IMR-90 (cell line): ENCODE results near the gene XPR1. TPM values are rescaled to one million over a fixed set of nuclear protein-coding genes. Genes with fewer than 3 reads are reported as not detected.

Experiments
- ATAC-seq: fragments of 200-7000 bp; cut with Tn5 transposase; 2 replicates; pipeline ENCODE4 v1.9.1; 2020; ENCODE audit warnings: low read depth, mild to moderate bottlenecking, moderate library complexity
- BruUV-seq: library from RNA; stranded (reverse); fragments of 400-500 nt; replicated peaks from 2 replicates; lab custom pipeline; 2021; lab: Mats Ljungman, UMichigan
- CTCF ChIA-PET: fragments of 300-600 bp; formaldehyde crosslinking; extraction: SDS; loops from one replicate; lab custom pipeline; 2021; ENCODE audit warnings: antibody characterized with exemption; lab: Yijun Ruan, JAX
- POLR2A ChIA-PET: fragments of 300-600 bp; sonication (Branson Sonifier 250); formaldehyde crosslinking; loops from one replicate; lab custom pipeline; 2022; ENCODE audit warnings: antibody characterized with exemption; ENCODE audit not compliant: unreplicated experiment; lab: Charles Lee
- DNase-seq: peaks from one replicate; pipeline ENCODE4 v3.0.0; 2013
- H2AFZ ChIP-seq: replicated peaks from 2 replicates; pipeline ENCODE3; 2013; ENCODE audit warnings: low read length, mild to moderate bottlenecking; ENCODE audit not compliant: poor library complexity
- H2AK5ac ChIP-seq: 2 replicates; pipeline ENCODE4 v1.6.1; 2013; ENCODE audit warnings: low read depth, low read length, inconsistent platforms
- H2AK9ac ChIP-seq: replicated peaks from 2 replicates; pipeline ENCODE3; 2013; ENCODE audit warnings: mild to moderate bottlenecking, low read depth, low read length, moderate library complexity; ENCODE audit not compliant: poor library complexity
- H2BK120ac ChIP-seq: 2 replicates; pipeline ENCODE4 v1.6.1; 2013; ENCODE audit warnings: low read depth, low read length, inconsistent platforms
- H2BK15ac ChIP-seq: 3 replicates; pipeline ENCODE4 v1.6.1; 2013; ENCODE audit warnings: low read depth, low read length, inconsistent platforms
- H2BK20ac ChIP-seq: 2 replicates; pipeline ENCODE4 v1.6.1; 2013; ENCODE audit warnings: low read depth, mild to moderate bottlenecking, inconsistent platforms, low read length, moderate library complexity
- H2BK5ac ChIP-seq: 2 replicates; pipeline ENCODE4 v1.6.1; 2013; ENCODE audit warnings: mild to moderate bottlenecking, low read depth, low read length, inconsistent platforms; ENCODE audit not compliant: poor library complexity, severe bottlenecking
- H3K14ac ChIP-seq: replicated peaks from 2 replicates; pipeline ENCODE4 v1.6.1; 2013; ENCODE audit warnings: low read depth, low read length, inconsistent platforms
- H3K18ac ChIP-seq: 2 replicates; pipeline ENCODE4 v1.6.1; 2013; ENCODE audit warnings: low read depth, low read length, control low read depth
- H3K23ac ChIP-seq: 2 replicates; pipeline ENCODE4 v1.6.1; 2013; ENCODE audit warnings: low read depth, low read length, inconsistent platforms
- H3K27ac ChIP-seq: 2 replicates; pipeline ENCODE4 v1.5.1; 2013; ENCODE audit warnings: mild to moderate bottlenecking, control low read depth, low read length; ENCODE audit not compliant: insufficient read depth
- H3K27me3 ChIP-seq: 2 replicates; pipeline ENCODE4 v1.6.1; 2013; ENCODE audit warnings: low read length; ENCODE audit not compliant: control insufficient read depth, insufficient read depth
- H3K36me3 ChIP-seq: 2 replicates; pipeline ENCODE4 v1.6.1; 2013; ENCODE audit warnings: low read length, mixed read lengths; ENCODE audit not compliant: control insufficient read depth, insufficient read depth
- H3K4ac ChIP-seq: 2 replicates; pipeline ENCODE4 v1.6.1; 2013; ENCODE audit warnings: low read depth, low read length, inconsistent platforms
- H3K4me1 ChIP-seq: 2 replicates; pipeline ENCODE4 v1.6.1; 2013; ENCODE audit warnings: low read length, mixed read lengths; ENCODE audit not compliant: control insufficient read depth, insufficient read depth
- H3K4me2 ChIP-seq: 2 replicates; pipeline ENCODE4 v1.6.1; 2013; ENCODE audit warnings: low read depth, mild to moderate bottlenecking, control low read depth, low read length, moderate library complexity
- H3K4me3 ChIP-seq: 2 replicates; pipeline ENCODE4 v1.5.1; 2013; ENCODE audit warnings: low read depth, mild to moderate bottlenecking, control low read depth, low read length, moderate library complexity; ENCODE audit not compliant: insufficient read depth
- H3K56ac ChIP-seq: 2 replicates; pipeline ENCODE4 v1.6.1; 2013; ENCODE audit warnings: low read length, inconsistent platforms; ENCODE audit not compliant: insufficient read depth; ENCODE audit errors: extremely low read depth
- H3K79me1 ChIP-seq, 2 experiments: 2 replicates each; pipeline ENCODE4 v1.6.1; 2013; ENCODE audit warnings: low read length in 2 of 2, inconsistent platforms in 1 of 2, low read depth in 1 of 2
- H3K9ac ChIP-seq: 2 replicates; pipeline ENCODE4 v1.6.1; 2013; ENCODE audit warnings: low read depth, low read length, control low read depth
- H3K9me1 ChIP-seq: 2 replicates; pipeline ENCODE4 v1.6.1; 2013; ENCODE audit warnings: low read length, inconsistent platforms; ENCODE audit not compliant: insufficient read depth
- H3K9me3 ChIP-seq: 2 replicates; pipeline ENCODE4 v1.6.1; 2013; ENCODE audit warnings: low read length; ENCODE audit not compliant: control insufficient read depth, insufficient read depth
- H4K20me1 ChIP-seq: 2 replicates; pipeline ENCODE4 v1.6.1; 2013; ENCODE audit warnings: low read length, inconsistent platforms; ENCODE audit not compliant: insufficient read depth
- H4K5ac ChIP-seq: 2 replicates; pipeline ENCODE4 v1.6.1; 2013; ENCODE audit warnings: mild to moderate bottlenecking, low read depth, low read length, control low read depth
- H4K8ac ChIP-seq, 2 experiments: 2 replicates each; pipeline ENCODE4 v1.6.1; 2013; ENCODE audit warnings: low read depth in 2 of 2, low read length in 2 of 2, control low read depth in 1 of 2, inconsistent platforms in 1 of 2
- H4K91ac ChIP-seq: 2 replicates; pipeline ENCODE4 v1.6.1; 2013; ENCODE audit warnings: low read depth, low read length, inconsistent platforms; ENCODE audit not compliant: insufficient read depth
- BHLHE40 ChIP-seq: fragments of 150-350 bp; IDR thresholded peaks from 2 replicates; pipeline ENCODE4 v1.6.1; 2016; ENCODE audit warnings: mild to moderate bottlenecking, low read depth, low read length
- CHD1 ChIP-seq: IDR thresholded peaks from 2 replicates; pipeline ENCODE4 v1.6.1; 2012; ENCODE audit warnings: low read depth, low read length, improper control_type of control experiment
- FOS ChIP-seq: fragments of 150-350 bp; IDR thresholded peaks from 2 replicates; pipeline ENCODE4 v1.6.1; 2016; ENCODE audit warnings: low read depth, low read length
- MAZ ChIP-seq: IDR thresholded peaks from 2 replicates; pipeline ENCODE4 v1.6.1; 2012; ENCODE audit warnings: low read depth, mild to moderate bottlenecking, low read length, improper control_type of control experiment, moderate library complexity, borderline replicate concordance
- NFE2L2 ChIP-seq: fragments of 150-350 bp; IDR thresholded peaks from 2 replicates; pipeline ENCODE4 v1.6.1; 2016; ENCODE audit warnings: low read depth, mild to moderate bottlenecking, low read length
- RAD21 ChIP-seq: IDR thresholded peaks from 2 replicates; pipeline ENCODE4 v1.6.1; 2012; ENCODE audit warnings: low read length, improper control_type of control experiment
- RCOR1 ChIP-seq: IDR thresholded peaks from 2 replicates; pipeline ENCODE4 v1.6.1; 2012; ENCODE audit warnings: mild to moderate bottlenecking, low read length, improper control_type of control experiment; ENCODE audit not compliant: insufficient replicate concordance
- RFX5 ChIP-seq: IDR thresholded peaks from 2 replicates; pipeline ENCODE4 v1.8.0; 2012; ENCODE audit warnings: low read depth, mild to moderate bottlenecking, low read length, moderate library complexity
- WGBS, 2 experiments: methylation state at CpG; one replicate each; pipeline versions ENCODE4 v1.1.5 to v1.1.7; 2013; ENCODE audit warnings: missing lambda C conversion rate in 2 of 2; ENCODE audit not compliant: insufficient read length in 1 of 2; ENCODE audit errors: extremely low coverage in 2 of 2; 5-methylcytosine and 5-hydroxymethylcytosine counted together
- dilution Hi-C: fragments of 300-500 bp; cut with HindIII; formaldehyde crosslinking; loops from one replicate; pipeline ENCODE4 v1.14.3; 2018; ENCODE audit warnings: low sequenced_read_pairs; ENCODE audit not compliant: unreplicated experiment
- in situ Hi-C: fragments of 300-500 bp; cut with MboI; formaldehyde crosslinking; loops from 3 replicates; pipeline ENCODE4 v1.14.3; 2019; ENCODE audit warnings: low sequenced_read_pairs, inconsistent platforms, mixed read lengths
- intact Hi-C: fragments of 100-400 bp; cut with micrococcal nuclease; formaldehyde crosslinking; loops from 2 replicates; pipeline ENCODE4 v1.10.0; 2022
- polyA plus RNA-seq, 3 experiments: library from polyadenylated mRNA; depleted of rRNA; stranded (reverse); fragments of >200 nt; gene quantifications; 2 replicates each; pipeline ENCODE4 v1.2.3, GENCODE V29; 2012; ENCODE audit warnings: low replicate concordance in 1 of 3
- total RNA-seq: library from RNA; depleted of rRNA; stranded (reverse); fragments of >200 nt; gene quantifications from 2 replicates; pipeline ENCODE4 v1.2.3, GENCODE V29; 2012

The XPR1 gene
- total and polyA plus RNA-seq, 2 of the 4 experiments (the other 2 are of a cell fraction): 11.8 to 25.1 TPM

DNA sequence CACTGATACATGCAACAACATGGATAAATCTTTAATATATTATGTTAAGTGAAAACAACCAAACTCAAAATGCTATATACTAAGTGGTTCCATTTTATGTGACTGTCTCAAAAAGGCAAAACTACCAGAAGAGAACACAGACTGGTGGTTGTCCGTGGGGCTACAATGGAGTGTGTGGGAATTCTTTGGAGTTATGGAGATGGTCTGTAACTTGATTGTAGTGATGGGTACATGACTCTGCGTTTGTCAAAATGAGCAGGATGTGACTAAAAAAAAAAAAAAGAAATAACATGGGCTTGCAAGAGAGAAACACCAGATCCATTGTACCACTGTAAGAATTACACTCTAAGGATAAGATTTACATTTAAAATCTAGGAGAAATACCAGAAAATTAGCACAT lies 228.7 kb downstream of the XPR1 start:
- H3K79me1 ChIP-seq: no peaks in the 10 kb centered on the region
- H3K14ac ChIP-seq: no peak overlapping the region
- H3K18ac ChIP-seq: no peak overlapping the region
- no peak overlapping the region for H3K4ac ChIP-seq
- H3K27ac ChIP-seq: no peak overlapping the region
- H3K4me3 ChIP-seq: no peak overlapping the region
- H4K5ac ChIP-seq: no peak overlapping the region
- H3K9ac ChIP-seq: no peak overlapping the region
- dilution Hi-C loops (no loop called here), in situ Hi-C loops (loop anchor here (5.0 kb wide), 1 partner anchor 323 kb away; no protein-coding TSS in a partner anchor), intact Hi-C loops (loop anchor here (1.0 to 5.0 kb wide), 3 partner anchors 224 to 343 kb away; no protein-coding TSS in a partner anchor)
- no peaks in the 10 kb centered on the region for H3K36me3 ChIP-seq
- no peak overlapping the region for H2BK5ac ChIP-seq
- H3K23ac ChIP-seq: peak overlapping the region; percentile 4; the same call in 1 of the 2 replicates
- H2BK120ac ChIP-seq: peak overlapping the region; percentile 19; the same call in 1 of the 2 replicates
- TF ChIP-seq RAD21: no peak
- TF ChIP-seq RCOR1: no peak
- no peak for TF ChIP-seq FOS
- no peak for TF ChIP-seq NFE2L2
- no peak for TF ChIP-seq CHD1
- no peak for TF ChIP-seq RFX5
- no peak for TF ChIP-seq MAZ
- TF ChIP-seq BHLHE40: no peak
- no peak for ATAC-seq
- no peak overlapping the region for H2BK15ac ChIP-seq
- no peak overlapping the region for H3K4me2 ChIP-seq
- no peaks in the 10 kb centered on the region for H3K27me3 ChIP-seq
- no peak overlapping the region for H2AK5ac ChIP-seq
- ChIA-PET CTCF (interaction anchor here (1.1 to 4.0 kb wide), 2 partner anchors 320 to 345 kb away, joined by 3 to 19 read pairs; no protein-coding TSS in a partner anchor), POLR2A (no interaction called here)
- WGBS, 2 experiments: no CpG with 5 or more reads among the region's 2 CpGs
- no peak for DNase-seq
- no peak overlapping the region for H2BK20ac ChIP-seq
- H4K91ac ChIP-seq: no peak overlapping the region
- H4K8ac ChIP-seq: 0 out of 4 replicates have a peak overlapping the region, but pooled peaks of 1 of the 2 experiments have one; percentile 21
- no peak overlapping the region for H3K56ac ChIP-seq
- BruUV-seq: no TSS peak
- no peaks in the 10 kb centered on the region for H3K9me3 ChIP-seq
- no peaks in the 10 kb centered on the region for H3K9me1 ChIP-seq
- H3K4me1 ChIP-seq: no peaks in the 10 kb centered on the region
- no peaks in the 10 kb centered on the region for H4K20me1 ChIP-seq
- no peak overlapping the region for H2AK9ac ChIP-seq
- H2AFZ ChIP-seq: no peak overlapping the region
